IMR-90 (cell line): ENCODE results near the gene BANP. TPM values are rescaled to one million over a fixed set of nuclear protein-coding genes. Genes with fewer than 3 reads are reported as not detected.
"Not testable (repeated sequence)": the region's sequence is repeated elsewhere in the genome, so short reads cannot be mapped to it uniquely, and the experiment has no call there.

Experiments
- ATAC-seq: fragments of 200-7000 bp; cut with Tn5 transposase; 2 replicates; pipeline ENCODE4 v1.9.1; 2020; ENCODE audit warnings: low read depth, mild to moderate bottlenecking, moderate library complexity
- BruUV-seq: library from RNA; stranded (reverse); fragments of 400-500 nt; replicated peaks from 2 replicates; lab custom pipeline; 2021; lab: Mats Ljungman, UMichigan
- CTCF ChIA-PET: fragments of 300-600 bp; formaldehyde crosslinking; extraction: SDS; loops from one replicate; lab custom pipeline; 2021; ENCODE audit warnings: antibody characterized with exemption; lab: Yijun Ruan, JAX
- POLR2A ChIA-PET: fragments of 300-600 bp; sonication (Branson Sonifier 250); formaldehyde crosslinking; loops from one replicate; lab custom pipeline; 2022; ENCODE audit warnings: antibody characterized with exemption; ENCODE audit not compliant: unreplicated experiment; lab: Charles Lee
- DNase-seq: peaks from one replicate; pipeline ENCODE4 v3.0.0; 2013
- H2AFZ ChIP-seq: replicated peaks from 2 replicates; pipeline ENCODE3; 2013; ENCODE audit warnings: low read length, mild to moderate bottlenecking; ENCODE audit not compliant: poor library complexity
- H2AK5ac ChIP-seq: 2 replicates; pipeline ENCODE4 v1.6.1; 2013; ENCODE audit warnings: low read depth, low read length, inconsistent platforms
- H2AK9ac ChIP-seq: replicated peaks from 2 replicates; pipeline ENCODE3; 2013; ENCODE audit warnings: mild to moderate bottlenecking, low read depth, low read length, moderate library complexity; ENCODE audit not compliant: poor library complexity
- H2BK120ac ChIP-seq: 2 replicates; pipeline ENCODE4 v1.6.1; 2013; ENCODE audit warnings: low read depth, low read length, inconsistent platforms
- H2BK15ac ChIP-seq: 3 replicates; pipeline ENCODE4 v1.6.1; 2013; ENCODE audit warnings: low read depth, low read length, inconsistent platforms
- H2BK20ac ChIP-seq: 2 replicates; pipeline ENCODE4 v1.6.1; 2013; ENCODE audit warnings: low read depth, mild to moderate bottlenecking, inconsistent platforms, low read length, moderate library complexity
- H2BK5ac ChIP-seq: 2 replicates; pipeline ENCODE4 v1.6.1; 2013; ENCODE audit warnings: mild to moderate bottlenecking, low read depth, low read length, inconsistent platforms; ENCODE audit not compliant: poor library complexity, severe bottlenecking
- H3K14ac ChIP-seq: replicated peaks from 2 replicates; pipeline ENCODE4 v1.6.1; 2013; ENCODE audit warnings: low read depth, low read length, inconsistent platforms
- H3K18ac ChIP-seq: 2 replicates; pipeline ENCODE4 v1.6.1; 2013; ENCODE audit warnings: low read depth, low read length, control low read depth
- H3K23ac ChIP-seq: 2 replicates; pipeline ENCODE4 v1.6.1; 2013; ENCODE audit warnings: low read depth, low read length, inconsistent platforms
- H3K27ac ChIP-seq: 2 replicates; pipeline ENCODE4 v1.5.1; 2013; ENCODE audit warnings: mild to moderate bottlenecking, control low read depth, low read length; ENCODE audit not compliant: insufficient read depth
- H3K27me3 ChIP-seq: 2 replicates; pipeline ENCODE4 v1.6.1; 2013; ENCODE audit warnings: low read length; ENCODE audit not compliant: control insufficient read depth, insufficient read depth
- H3K36me3 ChIP-seq: 2 replicates; pipeline ENCODE4 v1.6.1; 2013; ENCODE audit warnings: low read length, mixed read lengths; ENCODE audit not compliant: control insufficient read depth, insufficient read depth
- H3K4ac ChIP-seq: 2 replicates; pipeline ENCODE4 v1.6.1; 2013; ENCODE audit warnings: low read depth, low read length, inconsistent platforms
- H3K4me1 ChIP-seq: 2 replicates; pipeline ENCODE4 v1.6.1; 2013; ENCODE audit warnings: low read length, mixed read lengths; ENCODE audit not compliant: control insufficient read depth, insufficient read depth
- H3K4me2 ChIP-seq: 2 replicates; pipeline ENCODE4 v1.6.1; 2013; ENCODE audit warnings: low read depth, mild to moderate bottlenecking, control low read depth, low read length, moderate library complexity
- H3K4me3 ChIP-seq: 2 replicates; pipeline ENCODE4 v1.5.1; 2013; ENCODE audit warnings: low read depth, mild to moderate bottlenecking, control low read depth, low read length, moderate library complexity; ENCODE audit not compliant: insufficient read depth
- H3K56ac ChIP-seq: 2 replicates; pipeline ENCODE4 v1.6.1; 2013; ENCODE audit warnings: low read length, inconsistent platforms; ENCODE audit not compliant: insufficient read depth; ENCODE audit errors: extremely low read depth
- H3K79me1 ChIP-seq, 2 experiments: 2 replicates each; pipeline ENCODE4 v1.6.1; 2013; ENCODE audit warnings: low read length in 2 of 2, inconsistent platforms in 1 of 2, low read depth in 1 of 2
- H3K9ac ChIP-seq: 2 replicates; pipeline ENCODE4 v1.6.1; 2013; ENCODE audit warnings: low read depth, low read length, control low read depth
- H3K9me1 ChIP-seq: 2 replicates; pipeline ENCODE4 v1.6.1; 2013; ENCODE audit warnings: low read length, inconsistent platforms; ENCODE audit not compliant: insufficient read depth
- H3K9me3 ChIP-seq: 2 replicates; pipeline ENCODE4 v1.6.1; 2013; ENCODE audit warnings: low read length; ENCODE audit not compliant: control insufficient read depth, insufficient read depth
- H4K20me1 ChIP-seq: 2 replicates; pipeline ENCODE4 v1.6.1; 2013; ENCODE audit warnings: low read length, inconsistent platforms; ENCODE audit not compliant: insufficient read depth
- H4K5ac ChIP-seq: 2 replicates; pipeline ENCODE4 v1.6.1; 2013; ENCODE audit warnings: mild to moderate bottlenecking, low read depth, low read length, control low read depth
- H4K8ac ChIP-seq, 2 experiments: 2 replicates each; pipeline ENCODE4 v1.6.1; 2013; ENCODE audit warnings: low read depth in 2 of 2, low read length in 2 of 2, control low read depth in 1 of 2, inconsistent platforms in 1 of 2
- H4K91ac ChIP-seq: 2 replicates; pipeline ENCODE4 v1.6.1; 2013; ENCODE audit warnings: low read depth, low read length, inconsistent platforms; ENCODE audit not compliant: insufficient read depth
- WGBS, 2 experiments: methylation state at CpG; one replicate each; pipeline versions ENCODE4 v1.1.5 to v1.1.7; 2013; ENCODE audit warnings: missing lambda C conversion rate in 2 of 2; ENCODE audit not compliant: insufficient read length in 1 of 2; ENCODE audit errors: extremely low coverage in 2 of 2; 5-methylcytosine and 5-hydroxymethylcytosine counted together
- dilution Hi-C: fragments of 300-500 bp; cut with HindIII; formaldehyde crosslinking; loops from one replicate; pipeline ENCODE4 v1.14.3; 2018; ENCODE audit warnings: low sequenced_read_pairs; ENCODE audit not compliant: unreplicated experiment
- in situ Hi-C: fragments of 300-500 bp; cut with MboI; formaldehyde crosslinking; loops from 3 replicates; pipeline ENCODE4 v1.14.3; 2019; ENCODE audit warnings: low sequenced_read_pairs, inconsistent platforms, mixed read lengths
- intact Hi-C: fragments of 100-400 bp; cut with micrococcal nuclease; formaldehyde crosslinking; loops from 2 replicates; pipeline ENCODE4 v1.10.0; 2022
- polyA plus RNA-seq, 3 experiments: library from polyadenylated mRNA; depleted of rRNA; stranded (reverse); fragments of >200 nt; gene quantifications; 2 replicates each; pipeline ENCODE4 v1.2.3, GENCODE V29; 2012; ENCODE audit warnings: low replicate concordance in 1 of 3
- total RNA-seq: library from RNA; depleted of rRNA; stranded (reverse); fragments of >200 nt; gene quantifications from 2 replicates; pipeline ENCODE4 v1.2.3, GENCODE V29; 2012

The BANP gene
- total and polyA plus RNA-seq, 2 of the 4 experiments (the other 2 are of a cell fraction): 17.4 to 17.9 TPM

DNA sequence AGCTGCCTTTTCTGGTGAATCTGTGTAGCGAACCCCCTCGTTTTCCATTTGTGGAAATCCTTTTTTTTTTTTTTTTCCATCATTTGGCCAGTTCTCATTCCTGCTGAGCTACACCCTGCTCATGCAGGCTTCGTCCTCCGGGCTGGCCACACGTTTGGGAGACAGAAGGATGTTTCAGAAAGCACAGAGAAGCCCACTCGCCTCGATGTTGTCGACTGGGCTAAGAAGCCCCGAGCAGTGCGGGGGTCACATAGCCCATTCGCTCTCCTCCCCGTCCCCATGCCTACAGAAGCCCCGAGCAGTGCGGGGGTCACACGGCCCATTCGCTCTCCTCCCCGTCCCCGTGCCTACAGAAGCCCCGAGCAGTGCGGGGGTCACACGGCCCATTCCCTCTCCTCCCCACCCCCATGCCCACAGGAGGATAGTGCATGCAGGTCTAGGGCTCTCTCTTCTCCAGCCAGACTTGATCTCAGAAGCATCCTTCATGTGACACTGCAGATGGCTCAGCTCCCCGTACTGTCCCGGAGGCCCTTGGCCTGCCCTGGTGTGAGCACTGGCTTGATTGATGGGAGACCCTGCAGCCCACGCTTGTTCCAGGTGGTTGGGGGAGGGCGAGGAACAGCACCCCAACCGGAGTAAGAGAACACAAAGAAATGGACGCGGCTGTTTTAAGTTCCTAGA is 89.1 kb downstream of the BANP start:
- H3K27ac ChIP-seq, H3K9me1 ChIP-seq, H3K23ac ChIP-seq, H3K9me3 ChIP-seq, H4K91ac ChIP-seq, DNase-seq, H3K18ac ChIP-seq, H3K79me1 ChIP-seq, H2AK5ac ChIP-seq, H3K4me1 ChIP-seq, H3K14ac ChIP-seq, H2AK9ac ChIP-seq, H3K4me3 ChIP-seq, H2BK5ac ChIP-seq, H2BK15ac ChIP-seq, CTCF ChIA-PET, H3K27me3 ChIP-seq, BruUV-seq, H3K4me2 ChIP-seq, intact Hi-C loops, H3K56ac ChIP-seq, ATAC-seq, H4K8ac ChIP-seq, in situ Hi-C loops, H2BK20ac ChIP-seq, H4K20me1 ChIP-seq, dilution Hi-C loops, H2AFZ ChIP-seq, H3K4ac ChIP-seq, H2BK120ac ChIP-seq, H3K9ac ChIP-seq, H4K5ac ChIP-seq: not testable (repeated sequence)
- peaks cover 18% of the 10 kb centered on the region for H3K36me3 ChIP-seq
- POLR2A ChIA-PET: interaction anchor here (0.6 kb wide), 1 partner anchor 147 kb away, joined by 3 read pairs; no protein-coding TSS in a partner anchor
- 88% methylated on average over 10 of the region's 28 CpGs; no CpG with 5 or more reads in 1 of the 2 experiments for WGBS, 2 experiments

DNA sequence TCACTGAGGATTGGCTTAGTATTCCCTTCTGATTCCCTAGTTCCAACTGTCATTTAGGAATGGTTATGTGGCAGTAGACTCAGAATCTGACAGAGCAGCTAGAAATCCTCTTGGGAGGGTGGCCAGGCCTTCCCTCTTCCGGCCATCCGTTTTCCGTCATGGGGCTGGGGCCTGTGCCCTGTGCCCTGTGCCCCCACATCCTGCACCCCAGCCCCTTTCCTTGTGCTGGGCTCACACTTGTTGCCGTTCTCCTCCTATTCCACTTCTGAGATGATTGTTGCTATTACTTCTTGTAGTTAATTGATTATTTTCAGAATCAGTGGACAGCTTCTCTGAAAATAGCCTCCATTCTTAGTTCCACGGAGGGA is 89.6 kb downstream of the BANP start:
- H3K9me3 ChIP-seq, H2BK20ac ChIP-seq, H3K27me3 ChIP-seq, intact Hi-C loops, POLR2A ChIA-PET, CTCF ChIA-PET, H2AFZ ChIP-seq, H3K4me1 ChIP-seq, H3K14ac ChIP-seq, H2AK9ac ChIP-seq, H4K20me1 ChIP-seq, H3K4me3 ChIP-seq, H4K8ac ChIP-seq, H3K9me1 ChIP-seq, BruUV-seq, dilution Hi-C loops, H4K91ac ChIP-seq, H2AK5ac ChIP-seq, H2BK120ac ChIP-seq, H2BK5ac ChIP-seq, H4K5ac ChIP-seq, H3K56ac ChIP-seq, H3K23ac ChIP-seq, ATAC-seq, H3K9ac ChIP-seq, H3K18ac ChIP-seq, H3K27ac ChIP-seq, H2BK15ac ChIP-seq, in situ Hi-C loops, H3K79me1 ChIP-seq, H3K4me2 ChIP-seq, H3K4ac ChIP-seq, DNase-seq: not testable (repeated sequence)
- WGBS, 2 experiments: no CpG with 5 or more reads among the region's 5 CpGs
- peaks cover 15% of the 10 kb centered on the region for H3K36me3 ChIP-seq
